Hematopoietic multipotent progenitor cell treated with erythropoietin and hydrocortisone succinate and interleukin-3 and kit ligand, for 6 days (in vitro differentiated cells): ENCODE data around the gene FAM53B.

ENCODE experiments used
- DNase-seq: peaks from one replicate; pipeline ENCODE4 v3.0.0-alpha.2; 2015

FAM53B gene

GRCh38 chr10:124728071-124728829 lies 15.9 kb downstream of the FAM53B start:
- no peak for DNase-seq

GRCh38 chr10:124727361-124727960 lies 16.7 kb downstream of the FAM53B start:
- DNase-seq, result no peak

GRCh38 chr10:124725791-124726190 lies 18.4 kb downstream of the FAM53B start:
- no peak for DNase-seq

GRCh38 chr10:124725171-124725631 lies 19.0 kb downstream of the FAM53B start:
- no peak for DNase-seq

GRCh38 chr10:124724279-124725027 lies 19.7 kb downstream of the FAM53B start:
- no peak for DNase-seq

- no peak for DNase-seq
Observed at GRCh38 chr10:124723826-124724225, 20.4 kb downstream of the FAM53B start.

- no peak for DNase-seq
Observed at GRCh38 chr10:124722798-124723783, 21.1 kb downstream of the FAM53B start.

- peak; percentile 83 for DNase-seq
Observed at GRCh38 chr10:124721330-124722045, 22.7 kb downstream of the FAM53B start.

GRCh38 chr10:124719213-124719851 lies 24.8 kb downstream of the FAM53B start:
- peak; percentile 98 for DNase-seq

- peak; percentile 97 for DNase-seq
Observed at GRCh38 chr10:124717911-124718741, 26.1 kb downstream of the FAM53B start.

GRCh38 chr10:124717041-124717757 lies 27.0 kb downstream of the FAM53B start:
- DNase-seq, result no peak

GRCh38 chr10:124716369-124716768 lies 27.8 kb downstream of the FAM53B start:
- no peak for DNase-seq

GRCh38 chr10:124715439-124715838 lies 28.7 kb downstream of the FAM53B start:
- DNase-seq, result no peak

GRCh38 chr10:124713679-124714255 lies 30.4 kb downstream of the FAM53B start:
- no peak for DNase-seq

GRCh38 chr10:124712704-124713407 lies 31.3 kb downstream of the FAM53B start:
- no peak for DNase-seq

GRCh38 chr10:124711145-124711544 lies 33.0 kb downstream of the FAM53B start:
- DNase-seq, result no peak

GRCh38 chr10:124710266-124710881 lies 33.8 kb downstream of the FAM53B start:
- no peak for DNase-seq

GRCh38 chr10:124709861-124710260 lies 34.3 kb downstream of the FAM53B start:
- DNase-seq, result no peak
